CD14-positive monocyte (primary cell): Measurements from ENCODE around the gene ZFHX2. TPM values are rescaled to one million over a fixed set of nuclear protein-coding genes. Genes with fewer than 3 reads are reported as not detected.

Source experiments
- DNase-seq, 3 donors: peaks; one replicate each; pipeline ENCODE4 v3.0.0-alpha.2; 2011 to 2022
- H2AFZ ChIP-seq: 2 replicates; pipeline ENCODE4 v1.6.0; 2012; ENCODE audit warnings: mild to moderate bottlenecking, low read depth, low read length, inconsistent platforms; ENCODE audit not compliant: insufficient read depth, poor library complexity, severe bottlenecking
- H3K27ac ChIP-seq, 2 donors: 1 replicate in 1 of 2; 2 replicates in 1 of 2; pipeline ENCODE4 v1.5.1; 2012 to 2013; ENCODE audit warnings: low read length in 2 of 2, control low read depth in 1 of 2, inconsistent platforms in 1 of 2, low read depth in 1 of 2, mild to moderate bottlenecking in 1 of 2
- H3K27me3 ChIP-seq, 2 donors: one replicate each; pipeline versions ENCODE4 v1.6.0 to v1.6.1; 2011 to 2013; ENCODE audit warnings: low read length in 2 of 2; ENCODE audit not compliant: control insufficient read depth in 2 of 2, insufficient read depth in 2 of 2
- H3K36me3 ChIP-seq, 2 donors: replicated peaks in 1 of 2; 1 replicate in 1 of 2; 2 replicates in 1 of 2; pipeline versions ENCODE4 v1.5.1 to v1.6.1; 2012 to 2013; ENCODE audit warnings: low read length in 2 of 2, control low read depth in 1 of 2, inconsistent platforms in 1 of 2, mild to moderate bottlenecking in 1 of 2; ENCODE audit not compliant: insufficient read depth in 2 of 2, control insufficient read depth in 1 of 2
- H3K4me1 ChIP-seq, 2 donors: 1 replicate in 1 of 2; 2 replicates in 1 of 2; pipeline versions ENCODE4 v1.5.1 to v1.6.1; 2012 to 2013; ENCODE audit warnings: low read length in 2 of 2, control low read depth in 1 of 2, inconsistent platforms in 1 of 2, mild to moderate bottlenecking in 1 of 2, moderate library complexity in 1 of 2; ENCODE audit not compliant: insufficient read depth in 2 of 2, control insufficient read depth in 1 of 2
- H3K4me2 ChIP-seq: replicated peaks from 2 replicates; pipeline ENCODE3; 2012; ENCODE audit warnings: low read length, moderate library complexity, mild to moderate bottlenecking; ENCODE audit not compliant: poor library complexity, severe bottlenecking; ENCODE audit errors: extremely low read depth
- H3K4me3 ChIP-seq, 3 experiments: fragments of 200-600 bp in 1 of 3; sonication (generic) in 1 of 3; replicated peaks in 1 of 3; 1 replicate in 2 of 3; 2 replicates in 1 of 3; pipeline ENCODE4 v1.5.1; 2011 to 2013; ENCODE audit warnings: low read length in 3 of 3, mild to moderate bottlenecking in 3 of 3, control low read depth in 2 of 3, low read depth in 2 of 3, inconsistent platforms in 1 of 3, moderate library complexity in 1 of 3
- H3K79me2 ChIP-seq: 2 replicates; pipeline ENCODE4 v1.6.0; 2012; ENCODE audit warnings: mild to moderate bottlenecking, control low read depth, inconsistent platforms, low read length, moderate library complexity; ENCODE audit not compliant: insufficient read depth
- H3K9ac ChIP-seq: 2 replicates; pipeline ENCODE4 v1.6.0; 2017; ENCODE audit warnings: low read length, mild to moderate bottlenecking; ENCODE audit not compliant: insufficient read depth, poor library complexity, severe bottlenecking
- H3K9me3 ChIP-seq, 2 donors: replicated peaks in 1 of 2; 1 replicate in 1 of 2; 2 replicates in 1 of 2; pipeline versions ENCODE4 v1.5.1 to v1.6.1; 2012 to 2013; ENCODE audit warnings: low read length in 2 of 2, control low read depth in 1 of 2; ENCODE audit not compliant: control insufficient read depth in 1 of 2, insufficient read depth in 1 of 2
- H4K20me1 ChIP-seq: 2 replicates; pipeline ENCODE4 v1.6.0; 2012; ENCODE audit warnings: mild to moderate bottlenecking, low read length, control low read depth, moderate library complexity; ENCODE audit not compliant: insufficient read depth
- H3K27ac Mint-ChIP-seq, 7 donors: one replicate each; pipeline ENCODE4 v1.8.0; 2020; ENCODE audit warnings: mild to moderate bottlenecking in 7 of 7, mixed read lengths in 7 of 7, moderate library complexity in 6 of 7, inconsistent platforms in 2 of 7
- H3K27me3 Mint-ChIP-seq, 3 donors: one replicate each; pipeline ENCODE4 v1.8.0; 2021 to 2022; ENCODE audit warnings: low read depth in 3 of 3, mild to moderate bottlenecking in 3 of 3, mixed read lengths in 3 of 3, moderate library complexity in 3 of 3, inconsistent platforms in 1 of 3
- H3K36me3 Mint-ChIP-seq, 2 donors: one replicate each; pipeline ENCODE4 v1.8.0; 2020; ENCODE audit warnings: mixed read lengths in 2 of 2, inconsistent platforms in 1 of 2, mild to moderate bottlenecking in 1 of 2
- H3K4me1 Mint-ChIP-seq: one replicate; pipeline ENCODE4 v1.8.0; 2020; ENCODE audit warnings: mild to moderate bottlenecking, mixed read lengths
- H3K4me3 Mint-ChIP-seq, 2 donors: one replicate each; pipeline ENCODE4 v1.8.0; 2020; ENCODE audit warnings: mild to moderate bottlenecking in 2 of 2, mixed read lengths in 2 of 2, moderate library complexity in 1 of 2
- H3K9me3 Mint-ChIP-seq, 7 donors: one replicate each; pipeline ENCODE4 v1.8.0; 2020 to 2022; ENCODE audit warnings: mixed read lengths in 7 of 7, mild to moderate bottlenecking in 6 of 7, moderate library complexity in 6 of 7, inconsistent platforms in 2 of 7
- CTCF ChIP-seq: fragments of 200-600 bp; IDR thresholded peaks from one replicate; pipeline ENCODE4 v1.8.0; 2022; ENCODE audit warnings: antibody characterized with exemption, mild to moderate bottlenecking
- WGBS: methylation state at CpG from one replicate; pipeline ENCODE4 v1.1.5; 2013; ENCODE audit warnings: missing lambda C conversion rate; ENCODE audit not compliant: insufficient coverage; 5-methylcytosine and 5-hydroxymethylcytosine counted together
- intact Hi-C, 2 donors: fragments of 100-400 bp; cut with micrococcal nuclease; formaldehyde crosslinking; loops; one replicate each; pipeline versions ENCODE4 v1.15.0 to v1.15.1; 2023
- polyA plus RNA-seq, 3 donors: library from polyadenylated mRNA; depleted of rRNA in 1 of 3; unstranded in 2 of 3; stranded (reverse) in 1 of 3; fragments of 300-500 nt in 2 of 3; fragments of >200 nt in 1 of 3; fragmentation: Illumina TruSeq in 2 of 3; gene quantifications; 1 replicate in 2 of 3; 2 replicates in 1 of 3; pipeline ENCODE4 v1.2.3, GENCODE V29; 2012 to 2021

ZFHX2 gene
- polyA plus RNA-seq, 3 donors, result 0.01 to 0.07 TPM; not detected in 1

GRCh38 chr14:23568600-23569331 lies 17.2 kb upstream of the ZFHX2 start:
- H3K9me3 ChIP-seq, result no peaks in the 10 kb centered on the region
- H3K4me1 Mint-ChIP-seq, result peaks cover 67% of the 10 kb centered on the region

More at GRCh38 chr14:23568600-23569331, 17.2 kb upstream of the ZFHX2 start:
- Histone ChIP-seq H3K79me2 (peaks cover 15% of the 10 kb centered on the region), H3K27me3 (no peaks in the 10 kb centered on the region), H3K27ac (peak overlapping the region; percentile 3 to 86), H3K4me3 (peak overlapping the region in 1 of 3 experiments; percentile 10), H4K20me1 (peaks cover 8% of the 10 kb centered on the region), H3K9ac (peak overlapping the region; percentile 78), H3K36me3 (peaks cover 21 to 24% of the 10 kb centered on the region in 2 donors), H2AFZ (no peak overlapping the region), H3K4me1 (peaks cover 59 to 74% of the 10 kb centered on the region in 2 donors), H3K4me2 (peak overlapping the region; percentile 97)
- H3K27me3 Mint-ChIP-seq, result peaks cover 0 to 6% (median 0%) of the 10 kb centered on the region in 3 donors
- DNase-seq, result peak; percentile 31 to 64 (median 60)
- intact Hi-C loops, result loop anchor here in 1 of 2 donors (10.0 kb wide), 1 partner anchor 244 kb away; the partner anchor contains the start of gene PABPN1
- H3K4me3 Mint-ChIP-seq, result peak overlapping the region; percentile 12 to 47
- H3K27ac Mint-ChIP-seq, result peak overlapping the region; percentile 45 to 95 (median 80)
- peaks cover 20 to 27% of the 10 kb centered on the region in 2 donors for H3K36me3 Mint-ChIP-seq
- H3K9me3 Mint-ChIP-seq, result peaks cover 0 to 5% (median 0%) of the 10 kb centered on the region in 7 donors
- WGBS, result no CpG with 5 or more reads among the region's 6 CpGs
- TF ChIP-seq CTCF, result peak; percentile 67
